D721Med (cell line): ENCODE measurements around the gene KCNJ5.

Experiments
- DNase-seq: peaks from one replicate; pipeline ENCODE4 v3.0.0; 2011; ENCODE audit warnings: low spot score; ENCODE audit not compliant: insufficient read length
- FAIRE-seq: peaks from 2 replicates; lab custom pipeline; 2011; peaks lifted over from hg19 to GRCh38; lab: Jason Lieb, UNC
- TF ChIP-seq, protein P1 (sequence below): IDR thresholded peaks from 2 replicates; pipeline ENCODE4 v1.5.1; 2012; ENCODE audit warnings: mild to moderate bottlenecking, control low read depth; ENCODE audit not compliant: insufficient read depth; ENCODE audit errors: missing control alignments

KCNJ5 gene

DNA sequence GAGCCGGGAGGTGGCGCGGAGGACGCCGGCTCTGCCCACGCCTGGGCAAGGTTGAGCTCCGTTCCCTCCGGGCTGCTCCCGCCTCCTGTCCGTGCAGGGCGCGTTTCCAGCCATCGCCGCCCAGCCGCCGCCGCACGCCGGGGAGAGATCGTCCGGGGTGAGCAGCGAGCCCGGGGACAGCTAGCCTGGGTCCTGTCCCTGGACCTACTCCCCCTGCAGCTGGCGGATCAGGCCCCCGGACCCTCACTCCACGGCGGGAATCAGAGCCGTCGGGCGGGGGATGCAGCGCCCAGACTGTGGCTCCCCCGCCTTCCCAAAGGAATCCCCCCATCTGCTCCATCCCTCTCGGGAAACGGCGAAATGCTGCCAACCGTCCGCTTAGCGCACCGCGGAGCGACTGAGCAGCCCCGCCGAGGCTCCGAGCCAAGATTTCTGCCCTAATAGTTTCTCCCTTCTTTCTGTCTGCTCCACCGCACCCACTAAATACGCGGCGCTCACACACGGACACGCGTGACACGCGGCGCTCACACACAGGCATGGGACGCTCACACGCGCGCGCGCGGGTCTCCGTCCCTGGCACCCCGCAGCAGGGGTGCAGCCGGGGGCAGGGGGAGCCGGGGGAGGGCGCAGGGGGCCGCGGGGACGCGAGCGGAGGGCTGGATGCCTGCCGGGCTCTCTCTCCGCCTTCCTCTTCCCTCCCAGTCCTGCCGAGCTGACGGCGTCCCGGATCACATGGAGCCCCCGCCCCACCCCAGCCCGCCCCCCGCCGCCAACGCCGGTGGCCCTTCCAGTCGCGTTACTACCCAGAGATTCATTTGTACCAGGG lies at the start of gene KCNJ5:
TSS of gene KCNJ5 (plus strand) at position 814 of the 826 bp plus-strand sequence. CDS start 19,918 bp downstream, outside the sequence.
- FAIRE-seq (no peak), DNase-seq (no peak)
- TF ChIP-seq, protein P1, sequence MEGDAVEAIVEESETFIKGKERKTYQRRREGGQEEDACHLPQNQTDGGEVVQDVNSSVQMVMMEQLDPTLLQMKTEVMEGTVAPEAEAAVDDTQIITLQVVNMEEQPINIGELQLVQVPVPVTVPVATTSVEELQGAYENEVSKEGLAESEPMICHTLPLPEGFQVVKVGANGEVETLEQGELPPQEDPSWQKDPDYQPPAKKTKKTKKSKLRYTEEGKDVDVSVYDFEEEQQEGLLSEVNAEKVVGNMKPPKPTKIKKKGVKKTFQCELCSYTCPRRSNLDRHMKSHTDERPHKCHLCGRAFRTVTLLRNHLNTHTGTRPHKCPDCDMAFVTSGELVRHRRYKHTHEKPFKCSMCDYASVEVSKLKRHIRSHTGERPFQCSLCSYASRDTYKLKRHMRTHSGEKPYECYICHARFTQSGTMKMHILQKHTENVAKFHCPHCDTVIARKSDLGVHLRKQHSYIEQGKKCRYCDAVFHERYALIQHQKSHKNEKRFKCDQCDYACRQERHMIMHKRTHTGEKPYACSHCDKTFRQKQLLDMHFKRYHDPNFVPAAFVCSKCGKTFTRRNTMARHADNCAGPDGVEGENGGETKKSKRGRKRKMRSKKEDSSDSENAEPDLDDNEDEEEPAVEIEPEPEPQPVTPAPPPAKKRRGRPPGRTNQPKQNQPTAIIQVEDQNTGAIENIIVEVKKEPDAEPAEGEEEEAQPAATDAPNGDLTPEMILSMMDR, result no peak

DNA sequence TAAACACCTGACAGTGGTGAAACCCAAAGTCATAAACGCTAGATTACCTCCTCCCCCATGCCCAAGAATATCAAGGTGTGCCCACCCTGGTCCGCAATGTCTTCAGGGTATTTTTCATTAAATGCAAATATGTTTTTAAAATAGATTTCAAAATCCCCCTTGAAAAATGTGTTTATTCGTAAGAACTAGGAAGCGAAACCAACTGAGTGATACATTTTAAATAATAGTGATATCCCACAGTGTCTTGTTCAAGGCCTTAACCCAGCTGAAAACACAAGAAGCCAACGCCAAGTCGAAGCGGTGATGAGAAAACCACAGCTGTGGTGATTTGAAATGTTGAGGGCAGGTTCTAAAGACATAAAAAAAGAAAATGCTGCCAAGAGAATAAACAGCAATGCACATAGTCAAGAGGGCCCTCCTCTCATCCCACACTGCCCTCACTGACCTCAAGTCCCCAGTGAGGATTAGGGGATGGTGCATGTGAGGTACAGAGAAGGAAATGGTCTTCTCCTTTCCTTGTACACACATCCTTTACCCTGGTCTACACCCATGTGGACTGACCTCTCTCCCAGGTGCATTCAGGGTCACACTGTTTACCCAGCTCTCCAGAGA lies 49.6 kb upstream of the KCNJ5 start:
- DNase-seq, result no peak
- no peak for FAIRE-seq
- TF ChIP-seq, protein P1, result no peak

DNA sequence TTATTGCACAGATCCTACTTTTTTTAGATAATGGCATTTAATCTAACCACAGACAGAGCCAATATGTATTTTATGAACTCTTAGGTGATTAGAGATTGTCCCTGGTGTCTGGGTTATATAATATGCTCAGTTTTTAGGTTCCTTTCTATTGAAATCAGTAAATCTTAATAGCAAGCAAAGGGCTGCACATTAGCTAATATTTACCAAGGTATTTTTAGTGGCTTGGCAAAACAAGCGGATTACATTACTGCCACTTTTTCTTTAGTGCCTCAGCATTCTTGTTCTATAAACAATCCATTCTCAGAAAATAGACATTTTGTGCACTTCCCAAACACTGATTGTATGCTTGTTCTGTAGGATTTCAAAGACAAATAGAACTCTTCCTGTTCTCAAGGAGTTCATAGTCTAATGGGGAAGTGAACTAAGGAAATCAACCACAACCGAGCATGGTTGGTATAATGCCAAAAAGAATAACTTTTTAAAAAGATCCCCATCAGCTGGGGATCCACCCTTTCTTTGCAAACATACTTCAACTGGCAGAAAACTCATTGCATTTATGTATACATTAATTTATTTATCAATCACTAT lies 47.9 kb upstream of the KCNJ5 start:
- FAIRE-seq, result no peak
- TF ChIP-seq, protein P1, result no peak

DNA sequence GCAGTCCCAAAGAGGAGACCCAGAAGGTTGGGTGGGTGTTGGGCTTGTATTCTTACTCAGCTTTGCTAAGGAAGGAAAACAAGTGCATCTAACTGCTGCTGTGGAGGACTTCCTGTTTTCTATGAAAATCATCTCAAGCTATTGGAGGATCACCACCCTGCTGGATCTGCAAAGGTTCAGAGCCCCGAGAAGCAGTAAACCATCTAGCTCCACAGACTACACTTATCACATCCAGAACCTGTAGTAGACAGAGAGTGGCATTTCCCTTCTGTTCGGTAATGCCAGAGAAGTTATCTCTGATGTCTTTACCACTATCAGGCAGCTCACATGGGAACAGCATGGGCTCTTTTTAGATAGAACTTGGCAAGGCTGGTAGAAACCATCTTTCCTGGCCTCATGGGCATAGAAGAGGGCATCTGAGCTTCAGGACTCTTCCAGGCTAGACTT lies 45.8 kb upstream of the KCNJ5 start:
- no peak for FAIRE-seq
- TF ChIP-seq, protein P1, result no peak
- DNase-seq, result no peak

More for the DNA sequence above, 47.9 kb upstream of the KCNJ5 start:
- no peak for DNase-seq

DNA sequence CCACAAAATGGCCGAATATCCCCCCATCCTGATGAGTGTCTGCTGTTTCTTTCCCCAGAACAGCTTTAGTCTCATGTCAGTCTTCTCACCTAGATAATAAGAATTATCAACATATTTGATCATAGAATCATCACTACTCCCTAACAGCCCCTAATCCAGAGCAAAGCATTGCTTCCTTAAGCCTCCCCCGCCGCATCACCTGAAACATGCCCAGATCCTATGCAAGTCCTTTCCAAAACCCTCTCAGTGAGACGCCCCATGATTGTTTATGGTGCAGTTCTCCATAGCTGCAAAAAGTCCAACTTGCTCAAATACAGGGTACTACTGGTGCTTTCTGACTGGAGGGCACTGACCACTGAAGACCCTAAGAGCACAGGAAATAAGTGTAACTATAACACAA lies 44.2 kb upstream of the KCNJ5 start:
- FAIRE-seq (no peak), DNase-seq (no peak)
- TF ChIP-seq, protein P1, result no peak

DNA sequence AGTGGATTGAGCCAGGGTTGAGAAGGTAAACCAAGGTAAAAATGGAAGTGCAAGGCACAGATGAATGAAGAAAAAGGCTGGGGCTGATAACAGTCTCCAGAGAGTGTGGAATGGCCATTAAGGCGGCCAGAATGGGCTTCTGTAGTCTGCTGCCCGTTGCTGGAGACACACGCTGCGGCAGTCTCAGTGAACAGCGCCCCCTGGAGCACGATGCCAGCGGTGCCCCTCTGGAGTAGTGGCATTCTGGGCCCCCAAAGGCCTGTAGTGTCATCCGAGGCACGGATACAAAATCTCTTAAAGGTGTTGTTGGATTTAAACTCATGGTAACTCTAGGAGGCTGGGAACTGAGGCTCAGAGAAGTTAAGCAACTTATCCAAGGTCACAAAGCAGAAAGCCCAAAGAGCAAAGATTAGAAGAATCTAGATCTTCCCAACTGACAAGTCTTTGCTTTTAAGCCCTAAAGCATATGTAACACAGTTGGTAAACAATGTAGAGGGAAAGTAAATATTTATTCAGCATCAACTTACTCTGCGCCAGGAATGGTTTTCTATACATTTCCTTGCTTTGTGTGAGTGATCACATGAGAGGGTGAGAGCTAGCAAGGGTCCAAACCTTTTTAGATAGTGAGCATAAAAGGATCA lies 42.2 kb upstream of the KCNJ5 start:
- TF ChIP-seq, protein P1, result peak; percentile 57
- DNase-seq, result no peak
- FAIRE-seq, result no peak
